Ecto neural progenitor cell (in vitro differentiated cells): Measurements from ENCODE around the gene RCOR1.

Experiments
- DNase-seq: peaks from one replicate; pipeline ENCODE4 v3.0.0-alpha.2; 2018; ENCODE audit warnings: low spot score

The RCOR1 gene

DNA sequence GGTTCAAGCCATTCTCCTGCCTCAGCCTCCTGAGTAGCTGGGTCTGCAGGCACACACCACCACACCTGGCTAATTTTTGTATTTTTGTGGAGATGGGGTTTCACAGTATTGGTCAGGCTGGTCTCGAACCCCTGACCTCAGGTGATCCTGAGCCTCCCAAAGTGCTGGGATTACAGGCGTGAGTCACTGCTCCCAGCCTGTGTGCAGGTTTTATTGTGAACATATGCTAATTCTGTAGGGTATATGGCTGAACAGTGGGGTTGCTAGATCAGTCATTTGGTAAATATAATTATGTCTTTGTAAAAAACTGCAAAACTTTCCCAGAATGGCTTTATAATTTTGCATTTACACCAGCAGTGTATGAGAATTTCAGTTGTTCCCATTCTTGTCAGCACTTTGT is 85.9 kb downstream of the RCOR1 start:
- no peak for DNase-seq

DNA sequence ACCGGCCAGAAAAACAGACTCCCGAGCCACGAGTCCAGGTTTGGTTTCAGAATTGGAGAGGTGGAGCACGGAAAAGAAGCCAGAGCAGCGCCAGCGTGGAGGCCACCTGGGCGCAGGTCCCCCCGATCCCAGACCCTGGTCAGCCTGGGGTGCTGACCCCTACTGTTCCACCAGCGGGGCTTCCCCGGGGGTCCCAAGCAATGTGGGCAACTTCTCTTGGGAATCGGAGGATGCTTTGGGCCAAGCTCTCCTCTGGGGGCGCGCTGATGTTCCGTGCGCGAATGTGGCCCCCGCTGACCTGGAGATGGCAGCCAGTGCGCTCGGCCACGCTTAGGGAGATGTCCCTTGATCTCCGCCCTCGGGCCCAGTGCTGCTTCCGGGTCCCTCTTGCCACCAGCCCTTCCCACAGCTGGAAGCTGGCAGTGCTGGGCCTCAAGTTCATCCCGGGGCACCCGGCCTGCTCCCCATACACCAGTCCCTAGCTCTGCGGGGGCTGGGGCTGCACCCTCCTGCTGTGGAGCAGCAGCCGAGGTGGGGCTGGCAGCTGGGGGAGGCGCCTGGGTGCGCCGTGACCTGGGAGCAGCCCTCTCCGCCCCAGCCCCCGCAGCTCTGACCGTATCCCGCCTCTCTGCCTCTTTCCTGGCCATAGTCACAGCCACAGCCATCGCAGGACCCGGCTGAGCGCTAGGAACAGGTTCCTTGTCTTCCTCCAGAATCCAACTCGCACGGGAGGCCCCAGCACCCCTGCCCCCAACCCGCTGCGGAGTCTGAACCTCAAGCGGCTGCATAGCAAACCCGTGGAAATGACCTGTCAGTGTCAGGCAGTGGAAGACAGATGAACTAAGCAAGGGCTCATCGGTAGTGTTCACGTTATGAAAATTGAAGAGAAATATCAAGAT is 91.2 kb downstream of the RCOR1 start:
- no peak for DNase-seq

DNA sequence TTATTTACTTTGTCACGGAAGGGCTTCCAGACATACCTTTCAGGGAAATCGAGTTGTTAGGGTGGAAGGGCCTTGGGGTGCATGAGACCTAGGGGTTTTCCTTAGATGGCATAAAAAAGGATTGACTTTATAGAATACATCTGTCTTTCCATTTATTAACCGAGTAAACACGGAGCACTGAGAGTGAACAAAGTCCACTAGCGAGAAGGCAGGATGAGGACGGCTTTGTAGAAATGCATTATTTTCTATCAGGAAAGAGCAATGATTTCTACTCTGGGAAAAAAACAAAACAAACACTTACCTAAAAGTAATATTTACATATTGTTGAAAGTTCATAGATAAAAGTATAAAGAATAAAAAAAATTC is 91.8 kb downstream of the RCOR1 start:
- no peak for DNase-seq

DNA sequence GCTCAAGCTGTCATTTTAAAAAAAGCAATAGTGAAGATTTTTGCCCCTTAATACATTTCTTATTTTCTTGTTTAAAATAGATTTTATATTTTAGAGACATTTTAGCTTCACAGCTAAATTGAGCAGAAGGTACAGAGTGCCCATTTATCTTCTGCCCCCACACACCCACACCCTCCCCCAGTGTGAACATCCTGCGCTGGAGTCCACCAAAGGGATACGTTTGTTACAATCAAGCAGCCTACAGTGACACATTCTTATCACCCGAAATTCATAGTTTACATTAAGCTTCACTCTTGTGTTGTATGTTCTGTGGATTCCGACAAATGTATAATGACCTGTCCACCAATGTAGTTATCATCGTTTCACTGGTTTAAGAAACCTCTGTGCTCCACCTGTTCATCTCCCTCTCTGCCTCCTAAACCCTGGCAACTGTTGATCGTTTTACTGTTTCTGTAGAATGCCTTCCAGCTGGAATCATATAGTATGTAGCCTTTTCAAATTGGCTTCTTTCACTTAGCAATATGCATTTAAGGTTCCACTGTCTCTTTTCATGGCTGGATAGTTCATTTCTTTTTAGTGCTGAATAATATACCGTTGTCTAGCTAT is 93.8 kb downstream of the RCOR1 start:
- no peak for DNase-seq

DNA sequence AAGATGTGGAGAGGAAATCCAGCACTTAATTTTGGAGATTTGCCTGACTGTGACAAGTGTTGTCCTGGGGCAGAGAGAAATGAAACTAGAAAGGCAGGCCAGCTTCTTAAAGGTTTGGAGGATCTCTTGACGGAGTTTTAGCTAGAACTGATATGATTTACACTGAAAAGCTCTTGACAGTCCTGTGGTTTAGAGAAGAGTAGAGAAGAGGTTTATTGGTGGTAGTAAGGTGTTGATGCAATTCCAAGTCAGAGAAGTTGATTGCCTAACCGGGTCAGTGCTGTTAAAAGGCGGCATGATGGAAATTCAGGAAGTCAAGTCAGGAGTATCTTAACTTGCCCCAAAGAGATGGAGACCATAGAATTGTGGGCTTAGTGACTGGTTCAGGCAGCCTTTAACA is 95.8 kb downstream of the RCOR1 start:
- no peak for DNase-seq

DNA sequence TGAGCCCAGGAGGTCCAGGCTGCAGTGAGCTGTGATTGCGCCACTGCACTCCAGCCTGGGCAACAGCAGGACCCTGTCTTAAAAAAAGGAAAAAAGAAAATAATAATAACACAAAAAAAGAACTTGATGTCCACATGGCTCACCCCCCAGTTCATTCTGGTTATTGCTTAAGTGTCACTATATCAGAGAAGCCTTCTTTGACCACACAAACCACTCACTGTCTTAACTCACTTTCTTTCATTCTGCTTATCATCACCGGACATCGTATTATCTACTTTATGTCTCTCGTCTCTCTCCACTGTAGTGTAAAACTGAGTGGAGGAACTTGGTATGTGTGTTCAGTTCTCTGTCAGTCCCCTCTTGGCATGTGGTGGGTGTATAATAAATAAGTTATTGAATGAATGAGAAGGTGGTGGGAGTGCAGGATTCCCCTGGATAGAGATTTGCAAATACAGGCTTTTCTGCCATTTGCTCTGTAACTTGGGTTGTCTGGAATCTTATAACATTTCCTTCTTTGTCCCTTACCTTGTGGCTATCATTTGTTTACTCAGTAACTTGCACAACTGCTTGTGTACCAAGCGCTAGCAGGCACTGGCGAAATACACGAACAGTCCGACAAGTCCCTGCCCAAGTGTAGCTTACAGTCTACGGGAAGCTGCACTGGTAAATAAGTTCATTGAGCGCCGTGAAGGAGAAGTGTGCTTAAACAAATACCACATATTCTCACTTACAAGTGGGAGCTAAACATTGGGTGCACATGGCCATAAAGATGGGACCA is 98.2 kb downstream of the RCOR1 start:
- no peak for DNase-seq

DNA sequence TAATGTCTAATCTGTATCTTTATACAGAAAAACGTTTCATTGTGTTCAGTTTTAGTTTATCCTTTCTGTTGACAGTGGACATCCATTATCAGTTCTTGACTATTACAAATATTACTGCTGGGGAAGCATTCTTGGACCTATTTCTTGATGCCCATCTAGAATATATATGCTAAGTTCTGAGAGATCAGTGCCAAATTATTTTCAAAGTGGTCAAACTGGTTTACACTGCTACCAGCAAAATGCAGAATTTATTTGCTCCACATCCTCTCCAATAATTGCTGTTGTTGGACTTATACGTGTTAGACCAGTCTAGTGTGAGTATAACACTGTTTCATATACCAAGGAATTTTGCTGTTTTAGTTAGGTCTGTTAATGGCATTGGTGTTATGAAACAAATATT is 99.3 kb downstream of the RCOR1 start:
- DNase-seq: no peak

DNA sequence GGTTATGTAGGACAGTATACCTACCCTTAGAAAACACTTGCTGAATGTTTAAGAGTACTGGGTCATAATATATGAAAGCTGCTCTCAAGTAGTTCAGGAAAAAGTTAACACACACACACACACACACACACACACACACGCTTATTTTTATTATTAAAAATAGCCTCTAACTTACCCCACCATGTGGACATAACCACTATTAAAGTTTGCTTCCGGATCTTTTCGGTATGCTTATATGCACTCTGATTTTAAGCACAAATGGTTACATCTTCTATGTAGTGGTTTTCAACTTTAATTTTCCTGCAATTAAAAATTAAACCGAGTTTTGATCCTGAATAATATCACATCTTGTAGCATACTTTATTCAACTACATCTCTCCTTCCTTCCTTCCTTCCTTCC is 99.9 kb downstream of the RCOR1 start:
- DNase-seq: no peak

DNA sequence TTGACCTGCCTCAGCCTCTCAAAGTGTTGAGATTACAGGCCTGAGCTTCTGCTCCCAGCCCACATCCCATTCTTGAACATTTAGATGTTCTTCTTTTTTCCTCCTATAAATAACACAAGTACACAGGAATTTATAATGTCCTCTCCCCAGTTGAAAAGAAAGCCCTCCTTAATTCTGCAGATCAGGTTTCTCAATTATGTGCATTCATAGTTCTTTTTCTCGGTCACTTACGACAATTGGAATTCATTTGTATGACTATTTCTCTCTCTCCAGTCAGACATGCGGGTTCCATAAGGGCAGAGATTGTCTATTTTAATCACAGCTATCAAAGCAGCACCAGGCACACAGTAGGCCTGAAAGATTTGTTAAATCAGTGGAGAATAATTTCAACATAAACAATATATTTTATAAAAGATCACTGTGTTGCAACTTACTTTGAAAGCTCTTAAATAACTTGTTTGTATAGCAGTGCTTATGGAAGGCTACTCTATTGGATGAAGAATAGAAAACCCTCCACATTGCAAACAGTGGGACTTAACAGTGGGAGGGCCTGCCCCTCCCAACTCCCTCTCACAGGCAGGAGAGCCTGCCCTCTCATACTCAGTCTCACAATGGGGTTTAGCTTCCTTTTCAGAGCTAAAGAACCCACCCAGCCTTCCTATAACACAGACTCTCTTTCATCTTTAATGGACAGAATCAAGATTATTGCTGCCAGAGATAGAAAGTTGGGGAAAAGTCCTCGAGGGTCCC is 100.7 kb downstream of the RCOR1 start:
- no peak for DNase-seq

DNA sequence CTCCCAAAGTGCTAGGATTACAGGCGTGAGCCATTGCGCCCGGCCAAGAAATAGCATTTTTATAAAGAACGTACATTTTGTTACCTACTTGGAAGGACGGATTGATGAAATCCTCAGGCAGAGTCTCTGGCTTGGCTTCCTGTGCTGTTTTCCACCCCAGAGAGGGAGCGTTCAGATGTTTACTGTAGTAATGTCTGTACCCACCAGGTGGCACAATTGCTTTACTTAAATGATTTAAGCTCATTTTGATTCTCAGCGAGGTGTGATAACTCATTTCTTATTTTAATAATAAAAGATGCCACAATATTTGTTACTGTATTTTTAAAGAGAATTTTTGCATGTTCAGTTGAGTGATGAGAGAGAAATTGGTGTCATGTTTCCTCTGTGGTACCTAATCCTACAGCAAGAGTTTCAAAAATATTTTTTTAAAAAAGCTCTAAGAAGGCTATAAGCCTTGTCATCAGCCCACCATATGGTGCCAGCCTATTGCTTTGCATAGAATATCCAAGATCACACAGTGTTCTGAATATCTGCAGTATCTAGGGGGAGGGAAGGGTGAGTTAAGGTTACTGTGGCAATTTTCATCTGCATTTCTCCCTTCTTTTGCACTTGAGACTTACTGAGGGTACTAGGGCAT is 102.2 kb downstream of the RCOR1 start:
- DNase-seq: peak; percentile 58

DNA sequence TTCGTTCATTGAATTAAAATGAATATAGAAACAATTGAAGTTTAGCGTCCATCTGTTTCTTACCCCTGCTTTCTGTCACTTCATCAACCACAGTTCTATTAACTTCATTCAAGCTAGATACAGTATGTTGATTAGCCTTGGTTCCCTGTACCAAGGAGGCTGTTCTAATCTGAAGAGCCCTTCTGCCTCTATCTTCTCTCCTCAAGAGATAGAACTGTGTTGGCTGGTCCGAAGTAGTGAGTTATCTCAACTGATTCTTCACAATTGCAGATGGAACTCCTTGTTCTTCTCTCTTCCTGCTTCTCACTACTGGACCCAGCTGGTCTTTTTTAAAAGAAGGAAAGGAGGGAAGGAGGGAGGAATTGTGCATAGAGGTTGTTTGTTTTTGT is 102.7 kb downstream of the RCOR1 start:
- no peak for DNase-seq

DNA sequence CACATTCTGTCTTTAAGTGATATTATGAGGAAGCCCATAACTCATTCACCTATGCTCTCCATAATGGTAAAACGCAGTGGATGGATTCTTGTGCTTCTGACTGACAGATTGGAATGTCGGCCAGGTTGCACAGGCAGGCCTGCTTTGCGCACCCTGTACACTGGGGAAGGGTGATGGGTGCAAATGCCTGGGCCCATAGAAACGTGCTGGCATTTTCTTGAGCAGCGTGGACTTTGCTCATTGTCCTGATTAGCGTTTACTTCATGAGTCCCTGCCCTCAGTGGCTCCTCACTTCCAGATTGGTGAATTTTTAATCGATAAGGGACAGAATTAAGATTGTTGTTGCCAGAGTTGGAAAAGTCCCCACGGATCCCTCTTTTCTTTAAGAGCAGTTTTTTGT is 103.9 kb downstream of the RCOR1 start:
- no peak for DNase-seq

DNA sequence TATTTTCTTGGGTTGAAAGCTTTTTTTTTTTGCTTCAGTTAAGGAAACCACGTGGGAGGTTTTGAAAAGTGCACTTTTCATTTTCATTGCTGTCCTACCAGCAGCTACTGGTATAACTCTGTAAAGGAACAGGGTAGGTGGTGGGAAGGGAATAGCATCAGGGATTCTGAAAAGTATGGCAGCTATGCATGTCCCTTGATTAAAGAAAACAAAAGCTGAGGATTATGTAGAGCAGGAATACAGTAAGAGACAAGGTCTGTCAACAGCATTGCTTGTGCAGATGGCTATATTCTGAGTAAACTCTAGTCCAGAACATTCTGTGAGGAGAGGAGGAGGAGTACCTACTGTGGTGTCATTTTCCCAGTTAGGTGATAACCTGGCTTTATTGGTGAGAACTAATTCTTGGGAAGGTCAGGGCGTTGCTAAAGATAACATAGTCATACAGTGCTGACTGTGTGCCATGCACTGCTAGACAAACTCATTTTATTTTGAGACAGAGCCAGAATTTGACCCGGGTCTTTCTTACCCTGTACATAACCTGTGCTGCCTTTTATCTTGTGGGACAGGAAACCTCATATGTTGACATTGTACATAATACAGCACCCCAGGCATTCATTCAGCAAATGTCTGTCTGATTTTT is 104.5 kb downstream of the RCOR1 start:
- DNase-seq: no peak

DNA sequence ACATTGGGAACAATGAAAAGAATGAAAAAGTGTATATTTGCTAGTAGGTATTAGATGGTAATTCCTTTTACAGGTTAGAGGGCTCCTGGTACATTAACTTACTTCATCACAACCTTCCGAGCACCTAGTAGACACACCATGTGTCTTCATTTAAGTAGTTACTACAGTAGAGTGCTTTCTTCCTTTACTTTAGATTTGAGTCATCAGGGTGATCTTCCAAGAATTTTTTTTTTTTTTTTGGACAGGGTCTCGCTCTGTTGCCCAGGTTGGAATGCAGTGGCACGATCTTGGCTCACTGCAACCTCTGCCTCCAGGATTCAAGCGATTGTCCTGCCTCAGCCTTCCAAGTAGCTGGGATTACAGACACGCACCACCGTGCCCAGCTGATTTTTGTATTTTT is 105.1 kb downstream of the RCOR1 start:
- no peak for DNase-seq

DNA sequence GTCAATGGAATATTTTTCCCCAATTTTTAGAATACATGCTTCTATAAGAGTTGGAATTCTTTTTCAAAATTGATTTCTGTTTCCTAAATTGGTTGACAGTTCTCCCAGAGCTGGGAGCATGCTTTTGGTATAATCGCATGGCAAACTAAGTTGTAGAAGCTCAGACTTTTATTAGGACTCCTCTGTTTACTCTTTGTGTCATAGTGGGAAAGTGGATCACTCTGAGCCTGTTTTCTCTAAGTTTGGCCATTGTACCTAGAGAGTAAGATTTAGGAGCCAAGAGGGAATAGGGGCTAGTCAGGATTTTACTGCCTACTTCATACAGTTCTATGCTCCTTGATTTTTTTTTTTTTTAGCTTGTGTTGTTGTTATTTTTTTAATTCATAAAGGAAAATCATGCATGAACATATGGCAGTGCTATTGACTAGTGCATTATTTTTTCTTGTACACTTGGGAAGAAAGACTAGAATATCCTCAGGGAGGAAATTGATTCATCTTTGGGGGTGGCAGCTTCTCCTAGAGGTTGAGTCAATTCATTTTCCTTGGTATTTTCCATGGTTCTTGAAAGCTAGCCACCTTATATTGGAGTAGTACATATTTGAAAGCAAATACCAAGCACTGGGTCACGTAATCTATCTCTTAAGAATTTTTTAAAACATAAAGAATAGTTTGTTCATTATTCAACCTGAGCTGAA is 107.1 kb downstream of the RCOR1 start:
- DNase-seq: no peak

DNA sequence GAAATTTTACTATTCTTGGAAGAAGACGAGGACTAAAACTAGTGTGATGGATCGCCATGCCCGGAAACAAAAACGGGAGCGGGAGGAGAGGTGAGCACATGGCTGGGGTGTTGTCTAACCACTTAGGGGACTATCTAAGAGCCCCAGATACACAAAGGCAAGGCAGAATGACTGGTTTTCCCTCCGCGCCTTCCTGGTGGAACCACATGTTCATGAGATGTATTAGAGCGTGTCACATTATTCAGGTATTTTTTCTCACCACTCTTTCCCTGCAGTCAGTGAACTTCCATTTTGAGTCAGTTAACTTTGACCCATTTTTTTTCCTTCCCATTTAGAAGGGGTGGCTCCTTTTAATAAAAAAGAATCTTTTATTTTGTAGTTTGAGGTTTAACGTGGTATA is 116.0 kb downstream of the RCOR1 start:
- no peak for DNase-seq

DNA sequence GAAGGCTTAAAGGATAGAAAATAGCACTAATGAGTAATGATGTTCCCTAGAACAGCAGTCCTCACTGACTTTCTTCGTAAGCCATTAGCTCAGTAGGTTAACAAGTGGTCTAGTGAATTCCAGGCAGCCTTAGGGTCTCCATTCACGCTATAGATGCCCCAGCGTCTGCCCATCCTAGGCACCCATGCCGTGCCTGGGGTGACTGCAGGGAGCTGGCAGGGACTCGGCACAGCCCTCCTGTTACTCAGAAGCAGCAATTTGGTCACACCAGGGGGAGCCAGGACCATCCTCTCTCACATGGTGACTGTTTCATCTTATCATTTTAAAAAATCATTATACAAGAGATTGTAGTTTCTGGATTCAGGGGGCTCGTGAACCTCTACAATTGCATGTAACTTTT is 118.8 kb downstream of the RCOR1 start:
- DNase-seq: no peak

DNA sequence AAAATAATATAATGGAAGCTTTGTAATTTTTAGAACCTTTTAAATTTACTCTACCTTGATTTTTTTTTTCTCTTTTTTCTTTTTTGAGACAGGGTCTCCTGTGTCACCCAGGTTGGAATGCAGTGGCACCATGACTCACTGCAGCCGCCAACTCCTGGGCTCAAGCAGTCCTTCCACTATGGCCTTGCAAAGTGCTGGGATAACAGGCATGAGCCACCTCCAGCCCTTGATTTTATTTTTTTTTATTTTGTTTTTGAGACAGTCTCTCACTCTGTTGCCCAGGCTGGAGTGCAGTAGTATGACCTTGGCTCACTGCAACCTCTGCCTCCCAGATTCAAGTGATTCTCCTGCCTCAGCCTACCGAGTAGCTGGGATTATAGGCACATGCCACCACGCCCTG is 119.5 kb downstream of the RCOR1 start:
- no peak for DNase-seq

DNA sequence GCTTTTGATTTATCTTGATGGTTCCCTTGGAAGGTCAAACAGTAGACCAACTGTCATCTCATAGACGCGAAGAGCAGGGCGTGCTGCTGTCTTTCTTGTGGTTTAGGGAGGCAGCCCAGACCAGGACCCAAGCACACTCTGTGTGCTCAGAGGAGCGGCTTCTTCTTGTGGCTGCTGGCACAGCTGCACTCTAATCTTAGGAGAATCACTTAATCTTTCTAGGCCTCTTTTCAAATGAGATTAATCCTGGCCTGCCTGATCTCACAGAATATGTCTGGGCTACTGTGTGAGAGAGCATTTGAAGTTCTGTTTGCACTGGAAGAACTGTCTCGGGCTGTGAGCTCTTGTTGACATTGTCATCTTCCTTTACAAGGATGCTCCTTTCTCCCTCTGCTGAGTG is 124.8 kb downstream of the RCOR1 start:
- no peak for DNase-seq

DNA sequence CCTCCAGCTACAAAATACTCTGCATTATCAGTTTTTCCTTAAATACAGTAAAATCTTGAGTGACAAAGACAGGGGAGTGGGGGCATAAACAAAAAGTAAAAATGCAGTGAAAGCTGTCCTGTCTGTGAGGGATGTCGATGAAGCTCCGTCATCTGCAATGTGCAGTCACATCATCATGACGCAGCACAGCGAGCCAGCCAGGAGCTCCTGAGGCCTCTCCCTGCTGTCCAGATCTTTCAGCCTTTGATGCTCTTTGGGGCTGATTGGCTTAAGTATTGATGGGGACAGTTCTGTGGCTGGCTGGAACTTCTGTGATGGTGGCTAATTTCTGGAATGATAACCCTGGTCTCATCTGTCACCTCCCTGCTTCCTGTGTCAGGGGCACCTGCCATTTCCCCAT is 130.2 kb downstream of the RCOR1 start:
- DNase-seq: peak; percentile 4

DNA sequence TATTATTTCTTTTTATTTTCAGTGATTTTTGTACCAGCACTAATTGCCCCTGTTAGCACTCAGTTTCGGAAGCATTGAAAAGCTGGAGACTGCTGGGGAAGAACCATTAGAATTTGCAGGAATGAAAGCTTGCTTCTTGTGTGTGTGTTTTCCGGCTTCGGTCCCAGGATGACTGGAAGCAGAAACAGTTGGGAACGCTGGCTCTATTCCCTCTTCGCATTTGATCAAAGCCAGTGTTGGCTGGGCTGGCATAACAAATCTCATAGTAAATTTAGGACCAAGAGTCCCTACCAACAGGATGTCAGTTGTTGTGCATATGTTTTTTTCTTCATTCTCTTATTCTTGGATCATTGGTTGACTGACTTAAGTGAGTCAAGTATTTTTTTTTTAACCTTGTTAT is 131.2 kb downstream of the RCOR1 start:
- no peak for DNase-seq
